Sigmoid colon (tissue), 4 donors: ENCODE data around the gene SH3RF2.

Source experiments
- CTCF ChIP-seq, 4 experiments: fragments of 450-650 bp in 3 of 4; fragments of 200-600 bp in 1 of 4; IDR thresholded peaks; one replicate each; pipeline ENCODE4 v1.5.1; 2016 to 2019; ENCODE audit warnings: antibody characterized with exemption in 4 of 4, mild to moderate bottlenecking in 3 of 4, moderate library complexity in 2 of 4
- POLR2AphosphoS5 ChIP-seq, 4 donors: sonication (generic); formaldehyde crosslinking; IDR thresholded peaks; one replicate each; pipeline ENCODE4 v1.6.1; 2017; ENCODE audit warnings: antibody characterized with exemption in 4 of 4

DNA sequence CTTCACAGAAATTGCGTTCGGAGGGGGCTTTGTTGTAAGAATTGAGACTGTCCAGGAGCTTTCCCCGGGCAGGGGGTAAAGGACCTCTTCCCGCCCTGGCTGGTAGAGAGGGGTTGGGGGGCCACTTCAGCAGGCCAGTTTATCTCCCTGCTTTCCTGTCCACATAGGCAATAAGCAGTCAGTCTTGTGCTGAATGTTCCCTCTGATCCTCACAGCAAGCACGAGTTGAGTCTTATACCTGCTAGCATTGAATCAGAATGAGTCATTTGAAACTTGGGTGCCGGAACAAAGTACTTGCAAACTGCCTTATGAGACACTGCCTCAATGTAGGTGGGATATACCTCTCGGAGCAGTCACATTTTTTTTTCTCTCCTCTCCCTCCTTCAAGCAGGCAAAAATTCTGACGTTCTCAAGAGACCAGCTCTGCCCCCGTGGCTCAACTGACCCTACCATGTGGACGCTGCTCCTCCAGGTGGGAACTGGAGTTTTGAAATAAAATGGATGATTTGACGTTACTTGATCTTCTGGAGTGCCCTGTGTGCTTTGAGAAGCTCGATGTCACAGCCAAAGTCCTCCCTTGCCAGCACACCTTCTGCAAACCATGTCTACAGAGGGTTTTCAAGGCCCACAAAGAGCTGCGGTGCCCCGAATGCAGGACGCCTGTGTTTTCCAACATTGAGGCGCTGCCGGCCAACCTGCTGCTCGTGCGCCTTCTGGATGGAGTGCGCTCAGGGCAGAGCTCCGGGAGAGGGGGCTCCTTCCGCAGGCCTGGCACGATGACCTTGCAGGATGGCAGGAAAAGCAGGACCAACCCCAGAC is 1.3 kb downstream of the SH3RF2 start:
- TF ChIP-seq POLR2AphosphoS5 (IDR thresholded peaks at IDR 0.05) (no peak), CTCF (IDR thresholded peaks at IDR 0.05) (no peak)
